GM19395 (cell line): ENCODE data around the gene C1orf105.

Experiments
- ATAC-seq: cut with Tn5 transposase; IDR thresholded peaks from one replicate; pipeline ENCODE4 v1.9.1; 2021; ENCODE audit warnings: mild to moderate bottlenecking, moderate library complexity; ENCODE audit not compliant: unreplicated experiment

The C1orf105 gene

GRCh38 chr1:172395576-172395975 is 24.9 kb upstream of the C1orf105 start:
- ATAC-seq = no peak

- ATAC-seq = no peak
These were observed 23.3 kb upstream of the C1orf105 start for GRCh38 chr1:172397221-172397620.

DNA sequence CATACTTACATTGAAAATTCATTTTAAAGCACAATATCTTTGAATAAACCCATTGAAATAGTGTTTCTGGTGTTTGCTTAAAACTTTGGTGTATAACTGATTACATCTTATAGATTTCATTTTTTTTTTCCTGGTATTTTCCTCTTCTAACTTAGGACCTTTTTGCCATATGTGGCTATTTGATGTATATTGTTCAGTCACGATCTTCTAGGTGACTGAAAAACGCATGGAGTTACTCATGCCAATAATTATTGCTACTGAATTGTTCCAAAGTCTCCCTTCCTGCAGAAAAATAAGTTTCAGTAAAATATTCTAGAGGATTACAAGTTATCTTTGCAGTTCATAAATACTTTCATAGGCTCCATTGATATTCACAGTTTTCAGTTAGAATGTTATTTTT is 22.9 kb upstream of the C1orf105 start:
- no peak for ATAC-seq

DNA sequence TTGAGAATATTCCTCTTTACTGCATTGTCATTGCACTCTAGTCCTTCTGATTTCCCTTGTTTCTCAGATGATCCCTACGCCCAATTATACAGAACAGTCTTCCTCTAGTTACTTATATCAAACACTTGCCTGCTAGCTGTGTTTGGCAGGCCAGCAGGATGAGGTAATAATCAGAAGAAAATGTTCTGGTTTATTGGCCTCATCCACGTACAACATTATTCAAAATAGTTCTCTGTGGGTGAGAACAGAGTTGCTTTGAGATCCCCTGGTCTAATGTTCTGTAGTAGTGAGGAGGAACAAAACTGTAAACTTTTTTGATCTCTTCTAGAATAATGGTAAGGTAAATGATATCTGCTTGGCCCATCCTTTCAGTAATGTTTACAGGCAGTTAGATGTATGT is 22.3 kb upstream of the C1orf105 start:
- ATAC-seq = no peak

GRCh38 chr1:172398970-172399755 is 21.3 kb upstream of the C1orf105 start:
- ATAC-seq = no peak

GRCh38 chr1:172399756-172400721 is 20.4 kb upstream of the C1orf105 start:
- ATAC-seq = no peak

DNA sequence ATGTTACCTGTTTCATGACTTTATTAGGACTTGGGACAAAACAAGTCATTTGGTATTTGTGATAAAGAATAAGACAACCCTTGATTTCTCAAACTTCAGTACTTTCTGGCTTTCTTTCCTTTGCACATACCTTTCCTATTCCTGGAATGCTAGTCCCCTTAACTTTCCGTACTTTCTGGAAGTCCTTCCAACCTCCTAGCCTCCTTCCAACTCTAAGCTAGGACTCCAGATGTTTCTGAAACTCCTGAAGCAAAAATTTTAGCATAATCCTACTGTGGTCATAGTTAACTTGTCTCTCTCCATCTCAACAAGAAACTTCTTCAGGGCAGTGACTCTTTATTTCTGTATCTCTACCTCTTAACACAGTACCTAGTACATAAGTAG is 19.8 kb upstream of the C1orf105 start:
- no peak for ATAC-seq

GRCh38 chr1:172401477-172401876 is 19.0 kb upstream of the C1orf105 start:
- ATAC-seq = no peak

DNA sequence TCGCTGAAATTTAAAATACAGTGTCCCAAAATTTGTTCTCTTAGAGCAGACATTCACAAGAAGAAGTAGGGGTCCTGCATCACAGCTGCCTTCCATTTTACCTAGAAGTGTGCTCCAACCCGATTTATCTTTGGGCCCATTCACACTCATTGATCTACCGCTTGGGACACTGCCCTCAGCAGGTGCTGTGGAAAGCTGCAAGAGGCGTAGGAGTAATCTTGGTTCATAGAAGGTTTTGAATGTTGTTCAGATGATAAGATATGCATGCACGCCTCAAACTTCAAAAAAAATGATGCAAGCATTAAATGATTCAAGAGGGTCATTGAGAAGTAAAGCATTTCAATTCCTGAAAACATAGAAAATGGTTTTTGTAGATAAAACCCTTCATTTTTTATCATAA is 18.6 kb upstream of the C1orf105 start:
- no peak for ATAC-seq

DNA sequence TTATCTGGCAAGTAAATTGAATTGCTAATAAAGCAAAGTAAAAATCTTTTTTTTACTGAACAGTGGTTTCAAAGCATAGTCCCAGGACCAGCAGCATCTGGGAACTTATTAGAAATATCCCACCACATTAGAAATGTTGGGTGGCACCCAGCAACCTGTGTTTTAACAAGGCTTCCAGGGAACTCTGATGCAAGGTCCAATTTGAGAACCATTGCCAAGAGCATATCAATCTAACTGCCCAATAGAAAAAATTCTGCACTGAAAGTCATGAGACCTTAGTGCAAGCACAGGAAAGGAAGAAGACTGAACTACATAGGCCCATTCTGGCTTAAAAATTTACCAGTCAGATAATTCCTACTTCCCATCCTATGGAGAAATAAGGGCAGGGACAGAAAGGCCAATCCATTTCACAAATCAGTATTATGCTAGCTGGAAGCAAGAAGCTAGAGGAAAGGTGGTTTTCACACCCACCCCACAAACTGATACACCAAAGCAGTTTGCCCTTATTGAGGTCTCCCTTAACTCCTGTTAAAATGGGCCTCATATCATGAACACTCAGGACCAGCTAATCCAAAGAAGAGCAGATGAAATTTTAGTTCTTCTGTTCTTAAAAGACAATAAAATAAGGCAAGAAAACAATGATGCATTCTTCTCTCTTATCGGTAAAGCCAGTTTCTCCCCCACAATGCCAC is 17.5 kb upstream of the C1orf105 start:
- no peak for ATAC-seq

GRCh38 chr1:172404121-172404520 is 16.4 kb upstream of the C1orf105 start:
- no peak for ATAC-seq

- no peak for ATAC-seq
These were observed 14.6 kb upstream of the C1orf105 start for GRCh38 chr1:172405912-172406311.

DNA sequence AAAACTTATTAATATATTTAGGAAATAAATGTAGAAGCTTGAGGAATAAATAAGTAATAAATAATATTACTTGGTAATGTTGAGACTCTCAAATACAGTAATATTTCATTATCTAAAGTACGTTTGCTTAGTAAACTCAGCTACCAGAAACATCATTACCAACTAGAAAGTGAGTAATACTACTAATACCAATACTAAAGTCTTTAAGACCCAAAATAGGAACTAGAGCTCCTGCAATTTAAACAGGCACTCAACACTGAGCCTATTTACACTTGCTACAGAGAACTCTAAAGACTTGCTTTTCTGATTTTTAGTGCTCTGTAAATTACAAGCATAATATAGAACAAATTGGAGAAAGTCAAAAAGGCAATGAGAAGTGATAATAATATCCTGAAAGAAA is 13.5 kb upstream of the C1orf105 start:
- no peak for ATAC-seq

- ATAC-seq = no peak
These were observed 11.5 kb upstream of the C1orf105 start for GRCh38 chr1:172408958-172409357.

DNA sequence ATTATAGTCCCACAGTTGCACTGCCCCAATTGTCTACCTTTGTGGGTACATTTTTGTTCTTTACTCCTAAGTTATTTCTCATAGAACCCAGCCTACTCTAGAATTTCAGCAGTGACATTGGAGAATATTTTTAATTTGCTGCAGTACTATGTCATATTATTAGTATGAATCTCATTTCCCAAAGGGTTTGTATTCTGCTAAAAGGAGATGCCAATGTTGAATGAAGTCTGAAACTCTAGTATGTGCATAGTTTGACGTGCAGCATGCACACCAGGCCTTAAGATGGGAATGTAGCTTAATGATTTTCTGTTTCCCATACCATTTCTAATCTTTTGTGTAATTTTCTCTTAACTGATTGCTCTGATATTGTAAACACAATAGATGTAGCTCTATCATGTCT is 10.5 kb upstream of the C1orf105 start:
- ATAC-seq = no peak

DNA sequence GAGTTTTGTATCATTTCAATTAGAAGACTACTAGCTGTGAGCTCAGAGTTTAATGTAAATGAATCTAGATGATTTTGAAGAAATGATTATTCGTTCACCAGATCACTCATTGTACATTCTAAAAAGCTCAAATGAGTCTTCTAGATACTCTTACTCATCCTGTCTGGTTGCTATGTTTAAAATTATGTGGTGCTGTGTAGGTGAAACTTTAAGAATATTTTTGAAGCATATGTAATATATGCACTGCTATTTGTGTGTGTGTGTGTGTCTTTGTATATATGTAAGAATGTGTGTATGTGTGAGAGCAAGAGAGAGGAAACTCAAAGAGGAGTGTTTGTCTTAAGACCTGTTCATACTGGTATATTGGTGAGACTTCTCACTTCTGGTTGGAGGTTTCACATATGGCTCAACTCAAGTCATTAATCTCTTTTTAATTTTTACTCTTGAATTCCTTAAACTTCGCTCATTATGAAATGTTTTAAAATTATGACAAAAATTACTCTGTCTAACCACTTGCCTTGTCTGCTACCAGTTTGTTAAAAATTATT is 8.6 kb upstream of the C1orf105 start:
- no peak for ATAC-seq

DNA sequence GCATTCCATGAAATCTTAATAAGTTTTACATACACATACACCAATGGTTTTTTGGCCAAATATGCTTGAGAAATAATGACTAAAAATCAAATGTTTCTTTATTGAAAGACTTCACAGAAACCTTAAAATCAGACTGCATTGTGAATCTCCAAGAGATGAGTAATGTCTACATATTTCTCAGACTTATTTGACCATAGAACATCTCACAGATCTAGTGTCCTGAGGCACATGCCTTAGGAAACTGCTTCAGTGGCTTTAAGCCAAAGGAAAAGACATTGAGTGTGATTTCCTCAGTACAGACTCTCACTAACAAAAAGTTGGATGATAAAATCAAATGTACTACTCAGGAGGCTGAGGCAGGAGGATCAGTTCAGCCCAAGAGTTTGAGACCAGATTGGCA is 6.2 kb upstream of the C1orf105 start:
- no peak for ATAC-seq

- ATAC-seq = no peak
These were observed 3.9 kb upstream of the C1orf105 start for GRCh38 chr1:172416496-172417035.

DNA sequence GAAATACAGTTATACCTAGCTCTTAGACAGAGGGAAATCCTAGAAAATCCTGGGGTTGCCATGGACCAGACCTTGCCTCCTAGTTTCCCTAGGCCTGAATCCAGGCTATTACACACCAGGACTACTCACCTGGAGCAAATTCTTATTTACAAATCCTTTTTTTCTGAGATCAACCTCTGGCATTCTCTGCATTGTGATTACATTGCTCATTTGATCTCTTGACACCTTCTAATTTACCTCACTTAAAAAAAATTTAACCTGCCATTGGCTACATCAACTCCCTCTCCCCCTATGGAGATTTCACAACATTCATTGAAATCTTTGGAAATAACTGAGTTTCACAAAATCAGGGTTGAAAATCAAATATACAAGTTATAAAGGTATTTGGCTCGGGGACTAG is 2.9 kb upstream of the C1orf105 start:
- ATAC-seq = no peak

DNA sequence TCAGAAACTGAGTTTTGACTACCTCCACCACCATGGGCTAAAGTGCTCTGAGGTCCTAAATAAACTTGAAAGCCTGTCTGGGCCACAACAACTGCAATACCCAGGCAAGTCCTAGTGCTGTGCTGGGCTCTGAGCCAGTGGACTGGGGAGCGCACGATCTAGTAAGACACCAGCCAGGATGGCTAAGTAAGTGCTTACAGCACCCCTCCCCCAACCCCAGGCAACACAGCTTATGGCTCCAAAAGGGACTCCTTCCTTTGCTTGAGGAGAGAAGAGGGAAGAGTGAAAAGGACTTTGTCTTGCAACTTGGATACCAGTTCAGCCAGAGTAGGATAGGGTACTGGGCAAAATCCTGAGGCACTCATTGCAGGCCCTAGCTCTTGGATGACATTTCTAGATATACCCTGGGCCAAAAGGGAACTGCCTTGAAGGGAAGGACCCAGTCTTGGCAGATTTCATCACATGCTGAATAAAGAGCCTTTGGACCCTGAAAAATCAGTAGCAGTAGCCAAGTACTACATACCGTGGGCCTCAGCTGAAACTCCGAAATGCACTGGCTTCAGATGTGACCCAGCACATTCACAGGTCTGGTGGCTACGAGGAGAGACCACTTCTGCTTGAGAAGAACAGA is 1.6 kb downstream of the C1orf105 start:
- no peak for ATAC-seq
